ENCODE measurements around the gene NUDT22.

GRCh38 chr11:64251753-64252002 is 25.6 kb downstream of the NUDT22 start:
- TF ChIP-seq, protein P1, sequence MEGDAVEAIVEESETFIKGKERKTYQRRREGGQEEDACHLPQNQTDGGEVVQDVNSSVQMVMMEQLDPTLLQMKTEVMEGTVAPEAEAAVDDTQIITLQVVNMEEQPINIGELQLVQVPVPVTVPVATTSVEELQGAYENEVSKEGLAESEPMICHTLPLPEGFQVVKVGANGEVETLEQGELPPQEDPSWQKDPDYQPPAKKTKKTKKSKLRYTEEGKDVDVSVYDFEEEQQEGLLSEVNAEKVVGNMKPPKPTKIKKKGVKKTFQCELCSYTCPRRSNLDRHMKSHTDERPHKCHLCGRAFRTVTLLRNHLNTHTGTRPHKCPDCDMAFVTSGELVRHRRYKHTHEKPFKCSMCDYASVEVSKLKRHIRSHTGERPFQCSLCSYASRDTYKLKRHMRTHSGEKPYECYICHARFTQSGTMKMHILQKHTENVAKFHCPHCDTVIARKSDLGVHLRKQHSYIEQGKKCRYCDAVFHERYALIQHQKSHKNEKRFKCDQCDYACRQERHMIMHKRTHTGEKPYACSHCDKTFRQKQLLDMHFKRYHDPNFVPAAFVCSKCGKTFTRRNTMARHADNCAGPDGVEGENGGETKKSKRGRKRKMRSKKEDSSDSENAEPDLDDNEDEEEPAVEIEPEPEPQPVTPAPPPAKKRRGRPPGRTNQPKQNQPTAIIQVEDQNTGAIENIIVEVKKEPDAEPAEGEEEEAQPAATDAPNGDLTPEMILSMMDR (IDR thresholded peaks at IDR 0.05; ENCODE audit: low read depth, low read length, poor library complexity, severe bottlenecking): no peak
- TF ChIP-seq EZH2phosphoT487 (IDR thresholded peaks at IDR 0.05; ENCODE audit: borderline replicate concordance, low read length): no peak

Data from DOHH2 (cell line).